ENCODE results near the gene DNAAF3. TPM values are rescaled to one million over a fixed set of nuclear protein-coding genes. Genes with fewer than 3 reads are reported as not detected.

The DNAAF3 gene
- polyA plus RNA-seq, 1 of the 3 experiments (the other 2 are of a cell fraction) = 2.4 TPM

- Histone ChIP-seq H3K4me2 (no peak overlapping the region), H3K4me1 (ENCODE audit: control insufficient read depth in 1 of 2, insufficient read depth in 2 of 2, low read depth in 1 of 2, low read length in 1 of 2) (peaks cover 0 to 10% of the 10 kb centered on the region in 2 experiments; a peak in 1 of 4 replicates), H2AFZ (ENCODE audit: low read depth) (no peak overlapping the region), H3K9me2 (no peaks in the 10 kb centered on the region), H3K9me3 (no peaks in the 10 kb centered on the region), H4K20me1 (ENCODE audit: insufficient read depth) (no peaks in the 10 kb centered on the region), H3K4me3 (ENCODE audit: low read depth in 2 of 2, low read length in 1 of 2) (no peak overlapping the region), H3F3A (replicated peaks; ENCODE audit: insufficient read depth) (peaks cover 7% of the 10 kb centered on the region), H3K27ac (ENCODE audit: low read depth in 2 of 2, low read length in 1 of 2) (no peak overlapping the region), H3K9ac (no peak overlapping the region), H3K27me3 (ENCODE audit: insufficient read depth) (peaks cover 21% of the 10 kb centered on the region), H3K79me2 (ENCODE audit: insufficient read depth) (no peaks in the 10 kb centered on the region), H3K36me3 (replicated peaks in 1 of 2; ENCODE audit: control insufficient read depth in 1 of 2, insufficient read depth in 2 of 2, low read length in 1 of 2) (no peaks in the 10 kb centered on the region)
- ChIA-PET CTCF (interaction anchor here (0.9 kb wide), 1 partner anchor 468 kb away, joined by 3 read pairs; no protein-coding TSS in a partner anchor), POLR2A (no interaction called here)
- 76% methylated on average over 4 of the region's 4 CpGs for WGBS (ENCODE audit: low lambda C conversion rate)
- no peak for DNase-seq
- TF ChIP-seq RCOR1 (IDR thresholded peaks at IDR 0.05; ENCODE audit: low read length) (no peak), TEAD4 (IDR thresholded peaks at IDR 0.05; ENCODE audit: borderline replicate concordance, insufficient read depth) (no peak), ELF1 (IDR thresholded peaks at IDR 0.05) (no peak), FOXJ3 (CRISPR knock-in tag; IDR thresholded peaks at IDR 0.05) (no peak), SMC3 (IDR thresholded peaks at IDR 0.05; ENCODE audit: low read depth, low read length) (no peak), RAD21 (IDR thresholded peaks at IDR 0.05; ENCODE audit: low read length) (no peak), NRF1 (IDR thresholded peaks at IDR 0.05; ENCODE audit: low read depth, low read length) (no peak), FOXM1 (IDR thresholded peaks at IDR 0.05; ENCODE audit: low read depth) (no peak)
- TF ChIP-seq, protein P1, sequence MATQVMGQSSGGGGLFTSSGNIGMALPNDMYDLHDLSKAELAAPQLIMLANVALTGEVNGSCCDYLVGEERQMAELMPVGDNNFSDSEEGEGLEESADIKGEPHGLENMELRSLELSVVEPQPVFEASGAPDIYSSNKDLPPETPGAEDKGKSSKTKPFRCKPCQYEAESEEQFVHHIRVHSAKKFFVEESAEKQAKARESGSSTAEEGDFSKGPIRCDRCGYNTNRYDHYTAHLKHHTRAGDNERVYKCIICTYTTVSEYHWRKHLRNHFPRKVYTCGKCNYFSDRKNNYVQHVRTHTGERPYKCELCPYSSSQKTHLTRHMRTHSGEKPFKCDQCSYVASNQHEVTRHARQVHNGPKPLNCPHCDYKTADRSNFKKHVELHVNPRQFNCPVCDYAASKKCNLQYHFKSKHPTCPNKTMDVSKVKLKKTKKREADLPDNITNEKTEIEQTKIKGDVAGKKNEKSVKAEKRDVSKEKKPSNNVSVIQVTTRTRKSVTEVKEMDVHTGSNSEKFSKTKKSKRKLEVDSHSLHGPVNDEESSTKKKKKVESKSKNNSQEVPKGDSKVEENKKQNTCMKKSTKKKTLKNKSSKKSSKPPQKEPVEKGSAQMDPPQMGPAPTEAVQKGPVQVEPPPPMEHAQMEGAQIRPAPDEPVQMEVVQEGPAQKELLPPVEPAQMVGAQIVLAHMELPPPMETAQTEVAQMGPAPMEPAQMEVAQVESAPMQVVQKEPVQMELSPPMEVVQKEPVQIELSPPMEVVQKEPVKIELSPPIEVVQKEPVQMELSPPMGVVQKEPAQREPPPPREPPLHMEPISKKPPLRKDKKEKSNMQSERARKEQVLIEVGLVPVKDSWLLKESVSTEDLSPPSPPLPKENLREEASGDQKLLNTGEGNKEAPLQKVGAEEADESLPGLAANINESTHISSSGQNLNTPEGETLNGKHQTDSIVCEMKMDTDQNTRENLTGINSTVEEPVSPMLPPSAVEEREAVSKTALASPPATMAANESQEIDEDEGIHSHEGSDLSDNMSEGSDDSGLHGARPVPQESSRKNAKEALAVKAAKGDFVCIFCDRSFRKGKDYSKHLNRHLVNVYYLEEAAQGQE (IDR thresholded peaks at IDR 0.05; ENCODE audit: low read depth, low read length) = no peak
- TF ChIP-seq, protein P2, sequence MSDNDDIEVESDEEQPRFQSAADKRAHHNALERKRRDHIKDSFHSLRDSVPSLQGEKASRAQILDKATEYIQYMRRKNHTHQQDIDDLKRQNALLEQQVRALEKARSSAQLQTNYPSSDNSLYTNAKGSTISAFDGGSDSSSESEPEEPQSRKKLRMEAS (IDR thresholded peaks at IDR 0.05; ENCODE audit: low read depth) = no peak
- TF ChIP-seq, protein P3, sequence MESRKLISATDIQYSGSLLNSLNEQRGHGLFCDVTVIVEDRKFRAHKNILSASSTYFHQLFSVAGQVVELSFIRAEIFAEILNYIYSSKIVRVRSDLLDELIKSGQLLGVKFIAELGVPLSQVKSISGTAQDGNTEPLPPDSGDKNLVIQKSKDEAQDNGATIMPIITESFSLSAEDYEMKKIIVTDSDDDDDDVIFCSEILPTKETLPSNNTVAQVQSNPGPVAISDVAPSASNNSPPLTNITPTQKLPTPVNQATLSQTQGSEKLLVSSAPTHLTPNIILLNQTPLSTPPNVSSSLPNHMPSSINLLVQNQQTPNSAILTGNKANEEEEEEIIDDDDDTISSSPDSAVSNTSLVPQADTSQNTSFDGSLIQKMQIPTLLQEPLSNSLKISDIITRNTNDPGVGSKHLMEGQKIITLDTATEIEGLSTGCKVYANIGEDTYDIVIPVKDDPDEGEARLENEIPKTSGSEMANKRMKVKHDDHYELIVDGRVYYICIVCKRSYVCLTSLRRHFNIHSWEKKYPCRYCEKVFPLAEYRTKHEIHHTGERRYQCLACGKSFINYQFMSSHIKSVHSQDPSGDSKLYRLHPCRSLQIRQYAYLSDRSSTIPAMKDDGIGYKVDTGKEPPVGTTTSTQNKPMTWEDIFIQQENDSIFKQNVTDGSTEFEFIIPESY (IDR thresholded peaks at IDR 0.05; ENCODE audit: borderline replicate concordance, low read depth) = no peak
Measured at GRCh38 chr19:55158423-55158822, 8.0 kb downstream of the DNAAF3 start.
